DOHH2 (cell line): ENCODE measurements around the gene ALCAM.

ENCODE experiments used
- H3F3A ChIP-seq: fragments of 200-600 bp; sonication (generic), shearing (Covaris generic); 2 replicates; pipeline ENCODE4 v1.6.0; 2016; ENCODE audit warnings: antibody characterized with exemption, mild to moderate bottlenecking; ENCODE audit not compliant: control insufficient read depth, insufficient read depth
- H3K27ac ChIP-seq: fragments of 200-600 bp; sonication (generic); 2 replicates; pipeline ENCODE4 v1.5.1; 2014; ENCODE audit warnings: low read depth, mild to moderate bottlenecking, low read length, moderate library complexity
- H3K27me3 ChIP-seq: fragments of 200-600 bp; sonication (generic); 2 replicates; pipeline ENCODE4 v1.6.1; 2014; ENCODE audit warnings: mild to moderate bottlenecking, low read length, mixed read lengths; ENCODE audit not compliant: control insufficient read depth
- H3K36me3 ChIP-seq: fragments of 200-600 bp; sonication (generic); 2 replicates; pipeline ENCODE4 v1.6.1; 2014; ENCODE audit warnings: mild to moderate bottlenecking, low read length, moderate library complexity, mixed read lengths; ENCODE audit not compliant: control insufficient read depth
- H3K4me1 ChIP-seq: fragments of 200-600 bp; sonication (generic); 2 replicates; pipeline ENCODE4 v1.6.1; 2014; ENCODE audit warnings: mild to moderate bottlenecking, low read length, mixed read lengths; ENCODE audit not compliant: control insufficient read depth
- H3K4me2 ChIP-seq: fragments of 200-600 bp; sonication (generic); 2 replicates; pipeline ENCODE4 v1.6.0; 2014; ENCODE audit warnings: mild to moderate bottlenecking, low read length, moderate library complexity
- H3K4me3 ChIP-seq: fragments of 200-600 bp; sonication (generic); 2 replicates; pipeline ENCODE4 v1.5.1; 2014; ENCODE audit warnings: mild to moderate bottlenecking, low read length, mixed read lengths
- H3K79me2 ChIP-seq: fragments of 200-600 bp; sonication (generic); 2 replicates; pipeline ENCODE4 v1.6.1; 2014; ENCODE audit warnings: mild to moderate bottlenecking, low read length, mixed read lengths; ENCODE audit not compliant: control insufficient read depth
- H3K9me2 ChIP-seq: fragments of 200-600 bp; sonication (generic); replicated peaks from 2 replicates; pipeline ENCODE4 v1.6.1; 2014; ENCODE audit warnings: mild to moderate bottlenecking, low read length, mixed read lengths; ENCODE audit not compliant: control insufficient read depth
- H3K9me3 ChIP-seq: fragments of 200-600 bp; sonication (generic); 2 replicates; pipeline ENCODE4 v1.6.1; 2014; ENCODE audit warnings: antibody characterized with exemption, low read length, mixed read lengths; ENCODE audit not compliant: control insufficient read depth, insufficient read depth
- H4K20me1 ChIP-seq: fragments of 200-600 bp; sonication (generic); 2 replicates; pipeline ENCODE4 v1.6.0; 2014; ENCODE audit warnings: low read depth, mild to moderate bottlenecking, antibody characterized with exemption, low read length, moderate library complexity; ENCODE audit not compliant: control insufficient read depth, insufficient read depth
- EZH2phosphoT487 ChIP-seq: fragments of 200-600 bp; sonication (generic); IDR thresholded peaks from 2 replicates; pipeline ENCODE4 v1.6.1; 2017; ENCODE audit warnings: borderline replicate concordance, mild to moderate bottlenecking, antibody characterized with exemption, low read length, moderate library complexity, mixed read lengths
- TF ChIP-seq, protein P1 (sequence below): fragments of 200-600 bp; sonication (generic); IDR thresholded peaks from one replicate; pipeline ENCODE4 v1.5.1; 2014; ENCODE audit warnings: antibody characterized with exemption, mild to moderate bottlenecking, low read depth, low read length; ENCODE audit not compliant: poor library complexity, severe bottlenecking

The ALCAM gene

DNA sequence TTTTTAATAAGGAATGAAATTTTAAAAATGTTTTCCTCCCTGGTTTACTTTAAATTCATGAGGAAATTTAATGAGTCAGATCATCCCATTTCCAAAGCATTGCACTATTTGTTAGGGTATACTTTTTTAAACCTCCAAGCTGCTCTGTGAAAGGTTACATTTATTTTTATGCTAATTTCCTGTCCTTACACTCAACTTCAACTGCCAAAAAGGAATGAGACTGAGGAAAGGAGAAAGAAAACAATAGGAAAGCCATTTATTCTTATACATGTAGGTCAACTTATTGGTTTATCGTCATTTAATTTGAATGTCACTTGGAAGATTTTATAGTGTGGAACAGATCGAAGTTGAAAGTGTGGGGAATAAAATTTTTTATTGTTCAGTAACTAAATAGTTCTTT lies 104.1 kb downstream of the ALCAM start:
- H4K20me1 ChIP-seq: no peaks in the 10 kb centered on the region
- no peaks in the 10 kb centered on the region for H3K4me1 ChIP-seq
- H3K4me3 ChIP-seq: no peak overlapping the region
- no peak overlapping the region for H3K27ac ChIP-seq
- H3F3A ChIP-seq: no peaks in the 10 kb centered on the region
- H3K36me3 ChIP-seq: no peaks in the 10 kb centered on the region
- H3K4me2 ChIP-seq: no peak overlapping the region
- no peaks in the 10 kb centered on the region for H3K27me3 ChIP-seq
- no peaks in the 10 kb centered on the region for H3K9me2 ChIP-seq
- no peaks in the 10 kb centered on the region for H3K79me2 ChIP-seq
- no peaks in the 10 kb centered on the region for H3K9me3 ChIP-seq
- no peak for TF ChIP-seq EZH2phosphoT487
- TF ChIP-seq, protein P1, sequence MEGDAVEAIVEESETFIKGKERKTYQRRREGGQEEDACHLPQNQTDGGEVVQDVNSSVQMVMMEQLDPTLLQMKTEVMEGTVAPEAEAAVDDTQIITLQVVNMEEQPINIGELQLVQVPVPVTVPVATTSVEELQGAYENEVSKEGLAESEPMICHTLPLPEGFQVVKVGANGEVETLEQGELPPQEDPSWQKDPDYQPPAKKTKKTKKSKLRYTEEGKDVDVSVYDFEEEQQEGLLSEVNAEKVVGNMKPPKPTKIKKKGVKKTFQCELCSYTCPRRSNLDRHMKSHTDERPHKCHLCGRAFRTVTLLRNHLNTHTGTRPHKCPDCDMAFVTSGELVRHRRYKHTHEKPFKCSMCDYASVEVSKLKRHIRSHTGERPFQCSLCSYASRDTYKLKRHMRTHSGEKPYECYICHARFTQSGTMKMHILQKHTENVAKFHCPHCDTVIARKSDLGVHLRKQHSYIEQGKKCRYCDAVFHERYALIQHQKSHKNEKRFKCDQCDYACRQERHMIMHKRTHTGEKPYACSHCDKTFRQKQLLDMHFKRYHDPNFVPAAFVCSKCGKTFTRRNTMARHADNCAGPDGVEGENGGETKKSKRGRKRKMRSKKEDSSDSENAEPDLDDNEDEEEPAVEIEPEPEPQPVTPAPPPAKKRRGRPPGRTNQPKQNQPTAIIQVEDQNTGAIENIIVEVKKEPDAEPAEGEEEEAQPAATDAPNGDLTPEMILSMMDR: no peak

DNA sequence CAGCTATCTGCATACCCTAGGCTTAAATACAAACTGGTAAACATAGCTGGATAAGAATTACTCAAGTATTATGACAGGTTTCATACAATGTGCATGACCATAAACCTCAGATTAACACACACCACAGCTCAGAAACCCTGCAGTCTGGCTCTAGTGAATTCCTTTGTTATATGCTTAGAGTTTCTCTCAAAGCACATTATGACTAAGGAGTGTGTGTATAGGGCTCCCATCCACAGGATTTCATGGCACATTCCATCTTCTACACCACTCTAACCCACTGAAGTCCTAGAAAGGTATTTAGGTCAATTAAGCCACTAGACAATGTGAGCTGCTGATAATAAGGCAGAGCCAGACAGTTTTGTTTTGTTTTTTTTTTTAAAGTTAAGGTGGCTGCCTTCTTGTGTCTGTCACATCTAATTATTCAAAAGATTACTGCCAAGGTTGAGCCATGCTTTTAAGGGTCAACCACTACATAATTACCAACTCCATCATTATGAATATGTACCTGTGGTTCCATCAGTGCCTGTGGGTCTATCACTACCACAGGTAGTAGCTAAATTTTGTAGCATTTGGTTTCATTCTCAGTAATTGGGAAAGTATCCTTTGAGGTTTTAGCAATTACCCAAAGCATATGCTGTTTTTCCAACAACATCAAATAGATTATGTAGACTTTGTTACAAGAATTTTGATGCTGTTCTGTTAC lies 107.0 kb downstream of the ALCAM start:
- TF ChIP-seq, protein P1: no peak
- TF ChIP-seq EZH2phosphoT487: no peak
- Histone ChIP-seq H3F3A (no peaks in the 10 kb centered on the region), H3K79me2 (no peaks in the 10 kb centered on the region), H3K9me3 (peaks cover 4% of the 10 kb centered on the region; the same call in 1 of the 2 replicates), H3K27me3 (no peaks in the 10 kb centered on the region), H3K27ac (no peak overlapping the region), H3K4me1 (no peaks in the 10 kb centered on the region), H3K4me2 (no peak overlapping the region), H4K20me1 (no peaks in the 10 kb centered on the region), H3K4me3 (no peak overlapping the region), H3K36me3 (no peaks in the 10 kb centered on the region), H3K9me2 (no peaks in the 10 kb centered on the region)

DNA sequence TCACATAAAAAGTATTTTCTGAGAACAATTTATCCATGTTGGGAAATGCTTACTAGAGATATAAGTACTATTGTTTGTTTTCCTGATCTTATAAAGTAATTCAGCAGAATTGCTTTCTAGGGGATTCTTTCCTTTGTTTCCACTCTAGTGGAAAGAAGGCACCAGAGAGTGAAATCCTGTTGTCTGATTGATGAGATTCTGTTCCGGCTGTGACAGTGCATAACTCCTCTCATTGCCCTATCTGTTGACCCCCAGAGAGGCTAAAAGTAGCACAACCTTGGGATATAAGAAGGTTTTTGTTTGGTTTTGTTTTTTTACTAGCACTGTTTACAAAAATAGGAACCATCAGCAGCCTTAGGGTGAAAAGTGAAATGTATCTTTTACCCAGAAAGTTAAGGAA lies 114.1 kb downstream of the ALCAM start:
- no peaks in the 10 kb centered on the region for H3K9me2 ChIP-seq
- no peak overlapping the region for H3K27ac ChIP-seq
- H4K20me1 ChIP-seq: no peaks in the 10 kb centered on the region
- H3K36me3 ChIP-seq: no peaks in the 10 kb centered on the region
- no peak for TF ChIP-seq EZH2phosphoT487
- TF ChIP-seq, protein P1: no peak
- H3K9me3 ChIP-seq: peaks cover 4% of the 10 kb centered on the region; the same call in 1 of the 2 replicates
- no peaks in the 10 kb centered on the region for H3K79me2 ChIP-seq
- no peak overlapping the region for H3K4me3 ChIP-seq
- H3F3A ChIP-seq: no peaks in the 10 kb centered on the region
- no peak overlapping the region for H3K4me2 ChIP-seq
- H3K4me1 ChIP-seq: no peaks in the 10 kb centered on the region
- H3K27me3 ChIP-seq: no peaks in the 10 kb centered on the region
